GM18909 (cell line): ENCODE measurements around the gene DNAAF2.
"Not testable (repeated sequence)": the region's sequence is repeated elsewhere in the genome, so short reads cannot be mapped to it uniquely, and the experiment has no call there.

Source experiments
- ATAC-seq: cut with Tn5 transposase; IDR thresholded peaks from one replicate; pipeline ENCODE4 v1.9.1; 2021; ENCODE audit warnings: mild to moderate bottlenecking; ENCODE audit not compliant: unreplicated experiment, poor library complexity

DNAAF2 gene

DNA sequence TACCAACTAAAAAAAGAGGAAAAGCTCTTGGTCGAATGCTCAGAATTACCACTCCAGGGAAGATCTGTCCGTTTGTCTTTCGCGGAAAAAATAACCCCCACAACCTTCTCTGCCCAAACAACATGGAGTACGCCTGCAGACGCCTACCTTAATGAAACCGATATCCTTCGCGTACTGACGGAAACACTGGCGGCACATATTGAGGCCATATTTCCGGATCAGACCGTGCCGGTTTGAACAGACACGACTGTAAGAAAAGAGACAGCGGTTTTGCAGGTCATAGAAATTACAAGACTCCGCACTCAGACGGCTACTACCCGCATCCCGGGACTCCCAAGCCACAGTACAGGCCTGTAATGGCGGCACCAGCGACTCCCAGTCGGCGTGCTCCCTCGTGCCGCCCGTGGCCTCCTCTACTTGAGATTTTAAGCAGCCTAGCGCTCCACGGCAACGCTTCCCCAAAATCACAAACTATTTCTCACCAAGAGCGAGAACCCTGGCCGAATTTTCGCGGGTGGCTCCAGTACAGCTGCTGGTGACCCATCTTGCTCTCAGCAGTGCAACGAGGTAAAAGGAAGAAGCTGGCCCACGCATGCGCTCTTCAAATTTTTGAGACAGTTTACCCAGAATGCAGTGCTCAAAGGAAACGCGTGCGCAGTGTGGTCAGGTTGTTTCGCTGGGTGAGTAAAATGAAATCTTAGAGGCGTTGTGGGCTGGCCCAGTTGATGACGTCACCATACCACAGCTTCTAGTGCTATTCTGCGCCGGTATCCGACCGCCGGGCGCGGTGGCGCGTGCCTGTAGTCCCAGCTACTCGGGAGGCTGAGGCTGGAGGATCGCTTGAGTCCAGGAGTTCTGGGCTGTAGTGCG lies 49.0 kb downstream of the DNAAF2 start, which contains the start of gene RPS29:
Gene RPS29 (minus strand): TSS at position 578 of the 870 bp plus-strand sequence. CDS start 34 bp downstream, at position 544.
- ATAC-seq: peak; percentile 88

DNA sequence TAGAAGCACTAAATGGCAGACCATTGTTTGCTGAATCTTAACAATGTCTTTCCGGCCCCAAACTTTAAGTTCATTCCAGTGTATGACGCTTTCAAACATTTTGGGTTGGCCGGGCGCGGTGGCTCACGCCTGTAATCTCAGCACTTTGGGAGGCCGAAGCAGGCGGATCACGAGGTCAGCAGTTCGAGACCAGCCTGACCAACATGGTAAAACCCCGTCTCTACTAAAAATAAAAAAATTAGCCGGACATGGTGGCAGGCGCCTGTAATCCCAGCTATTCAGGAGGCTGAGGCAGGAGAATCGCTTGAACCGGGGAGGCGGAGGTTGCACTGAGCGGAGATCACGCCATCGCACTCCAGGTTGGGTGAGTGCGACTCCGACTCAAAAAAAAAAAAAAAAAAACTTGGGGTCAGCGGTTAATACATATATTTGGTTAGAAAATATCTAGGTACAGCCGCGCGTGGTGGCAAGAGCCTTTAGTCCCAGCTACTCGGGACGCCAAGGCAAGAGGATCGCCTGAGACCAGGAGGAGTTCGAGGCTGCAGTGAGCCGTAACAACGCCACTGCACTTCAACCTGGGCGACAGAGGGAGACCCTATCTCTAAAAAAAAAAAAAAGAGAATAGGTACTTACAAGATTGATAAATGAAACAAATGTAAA lies 49.9 kb downstream of the DNAAF2 start:
- not testable (repeated sequence) for ATAC-seq

DNA sequence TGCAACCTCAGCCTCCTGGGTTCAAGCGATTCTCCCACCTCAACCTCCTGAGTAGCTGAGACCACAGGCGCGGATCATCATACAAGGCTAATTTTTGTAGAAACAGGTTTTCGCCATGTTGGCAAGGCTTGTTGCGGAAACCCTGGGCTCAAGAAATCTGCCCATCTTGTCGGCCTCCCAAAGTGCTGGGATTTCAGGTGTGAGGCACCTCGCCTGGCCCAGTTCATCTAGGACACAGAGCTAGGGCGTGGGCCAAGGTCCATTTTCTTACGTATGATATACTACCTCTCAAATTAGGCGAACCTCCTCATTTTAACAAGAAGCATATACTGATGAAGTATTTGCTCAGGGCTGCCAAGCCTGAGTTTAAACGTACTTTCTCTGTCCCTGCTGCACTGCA lies 51.0 kb downstream of the DNAAF2 start:
- no peak for ATAC-seq

DNA sequence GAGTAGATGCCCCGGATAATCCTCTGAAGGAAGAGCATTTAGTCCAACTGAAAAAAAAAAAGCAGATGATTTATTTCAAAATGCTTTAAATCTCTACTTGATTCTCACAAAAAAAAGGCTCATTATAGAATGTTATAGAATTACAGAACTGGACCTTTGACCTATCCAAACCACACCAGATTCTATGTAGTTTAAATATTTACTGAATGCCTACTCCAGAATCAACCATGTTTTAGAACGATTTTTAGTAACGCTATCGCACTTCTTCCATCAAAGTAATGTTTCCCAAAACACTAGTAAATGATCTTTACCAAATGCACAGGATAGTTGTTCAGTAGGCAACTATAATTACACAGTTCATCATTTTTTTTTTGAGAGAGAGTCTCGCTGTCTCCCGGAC lies 51.4 kb downstream of the DNAAF2 start:
- ATAC-seq: no peak

GRCh38 chr14:49582113-49582977 lies 52.7 kb downstream of the DNAAF2 start:
- ATAC-seq: no peak

DNA sequence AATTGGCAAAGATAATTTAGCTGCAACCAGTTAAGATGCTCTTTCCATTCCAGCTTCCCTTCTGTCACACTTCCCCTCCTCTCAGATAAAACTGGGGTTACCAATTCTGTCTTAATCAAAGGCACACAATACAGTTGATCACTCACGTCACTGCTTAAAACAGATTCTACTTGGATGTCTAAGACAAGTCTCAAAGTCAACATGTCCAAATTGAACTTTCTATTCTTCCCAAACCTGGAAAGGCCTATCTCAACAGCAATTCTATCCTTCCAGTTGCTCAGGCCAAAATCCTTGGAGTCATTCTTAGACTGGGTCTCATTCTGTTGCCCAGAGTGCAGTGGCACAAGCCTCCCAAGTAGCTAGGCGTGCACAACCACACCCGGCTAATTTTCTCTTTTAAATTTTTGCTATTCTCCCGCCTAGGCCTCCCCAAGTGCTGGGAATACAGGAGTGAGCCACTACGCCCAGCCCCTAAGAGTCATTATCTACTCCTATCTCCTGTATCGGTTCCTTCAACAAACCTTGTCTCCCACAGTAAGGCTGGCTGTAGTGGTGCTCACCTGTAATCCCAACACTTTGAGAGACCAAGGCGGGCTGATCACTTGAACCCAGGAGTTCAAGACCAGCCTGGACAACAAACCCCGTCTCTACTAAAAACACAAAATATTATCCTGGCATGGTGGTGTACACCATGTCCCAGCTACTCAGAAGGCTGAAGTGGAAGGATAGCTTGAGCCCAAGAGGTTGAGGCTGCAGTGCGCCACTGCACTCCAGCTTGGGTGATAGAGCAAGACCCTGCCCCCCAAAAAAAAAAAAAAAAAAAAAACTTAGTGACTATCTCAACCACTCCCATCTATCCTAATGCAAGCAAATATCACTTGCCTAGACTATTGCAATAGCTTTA lies 53.6 kb downstream of the DNAAF2 start:
- ATAC-seq: no peak

- ATAC-seq: no peak
Measured at GRCh38 chr14:49579841-49580240, 55.2 kb downstream of the DNAAF2 start.

DNA sequence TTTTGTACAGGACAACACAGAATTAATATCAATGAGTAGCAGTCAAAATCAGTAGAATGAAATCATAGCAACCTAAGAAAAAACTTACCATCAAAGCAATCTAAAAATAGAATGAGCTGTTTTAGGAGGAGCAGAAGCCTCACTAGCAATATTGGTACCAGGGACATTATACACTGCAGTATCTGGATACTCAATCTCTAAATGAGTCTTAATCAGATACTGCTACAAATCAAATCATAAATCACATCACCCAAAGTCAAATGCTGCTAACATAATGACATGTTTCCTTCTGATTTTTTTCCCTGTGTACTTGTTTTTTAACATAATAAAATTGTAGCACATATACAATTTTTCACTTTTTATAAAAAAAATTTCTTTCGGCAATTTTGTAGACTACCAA lies 56.9 kb downstream of the DNAAF2 start:
- ATAC-seq: no peak
